Measurements from ENCODE around the gene DOCK1.

DNA sequence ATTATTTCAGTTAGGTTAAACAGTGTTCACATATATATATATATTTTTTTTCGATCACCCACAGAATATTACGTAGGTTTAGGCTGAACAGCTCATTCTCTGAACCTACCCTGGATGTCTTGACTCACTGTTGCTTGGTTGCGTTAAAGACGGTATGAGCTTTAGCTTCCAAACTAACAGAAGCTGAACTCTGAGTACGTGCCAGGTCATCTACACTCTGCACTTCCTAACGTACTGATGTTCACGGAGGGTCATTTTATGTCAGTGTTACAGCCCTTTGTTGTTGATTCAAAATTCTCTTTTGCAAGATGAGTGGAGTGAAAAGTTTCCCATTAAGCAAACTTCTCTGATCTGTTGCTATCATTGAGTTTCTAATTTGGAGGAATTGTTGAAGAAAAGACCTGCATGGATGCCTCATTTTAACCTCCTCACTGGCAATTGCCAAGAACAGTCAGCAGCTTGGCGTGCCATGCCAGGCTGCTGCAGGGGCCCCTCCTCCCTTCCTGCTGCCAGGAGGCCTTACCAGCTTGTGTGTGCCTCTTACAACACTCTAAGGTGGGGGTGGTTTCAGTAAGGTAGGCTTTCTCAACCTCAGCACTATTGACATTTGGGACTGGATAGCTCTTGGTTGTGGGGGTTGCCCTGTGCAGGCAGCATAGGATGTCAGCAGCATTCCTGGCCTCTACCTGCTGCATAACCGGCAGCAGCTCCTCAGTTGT lies 246.9 kb downstream of the DOCK1 start:
- TF ChIP-seq POLR2A (IDR thresholded peaks at IDR 0.05; ENCODE audit: low read depth, low read length) (no peak), TAF1 (IDR thresholded peaks at IDR 0.05; ENCODE audit: low read depth, low read length) (no peak), POLR2AphosphoS5 (IDR thresholded peaks at IDR 0.05; ENCODE audit: low read depth, low read length) (no peak), SPI1 (IDR thresholded peaks at IDR 0.05; ENCODE audit: low read depth, low read length) (no peak), POU2F2 (IDR thresholded peaks at IDR 0.05; ENCODE audit: low read depth, low read length) (no peak), PAX5 (IDR thresholded peaks at IDR 0.05; ENCODE audit: insufficient read depth, low read length, severe bottlenecking) (no peak)

All from GM12891 (cell line).